Lower leg skin (tissue), 4 donors: ENCODE results near the gene NPDC1. TPM values are rescaled to one million over a fixed set of nuclear protein-coding genes. Genes with fewer than 3 reads are reported as not detected.

Source experiments
- DNase-seq, 2 donors: peaks; one replicate each; pipeline ENCODE4 v3.0.0-alpha.2; 2019; ENCODE audit warnings: low spot score in 2 of 2
- H3K4me3 ChIP-seq: fragments of 200-600 bp; sonication (generic); 2 replicates; pipeline ENCODE4 v1.5.1; 2017; ENCODE audit warnings: mild to moderate bottlenecking, low read depth; ENCODE audit not compliant: poor library complexity, severe bottlenecking
- CTCF ChIP-seq, 3 donors: fragments of 450-650 bp; IDR thresholded peaks; one replicate each; pipeline ENCODE4 v1.5.1; 2016; ENCODE audit warnings: antibody characterized with exemption in 3 of 3, mild to moderate bottlenecking in 3 of 3, moderate library complexity in 2 of 3
- POLR2A ChIP-seq, 2 donors: fragments of 450-650 bp; IDR thresholded peaks; one replicate each; pipeline ENCODE4 v1.6.1; 2016 to 2017; ENCODE audit warnings: antibody characterized with exemption in 2 of 2, mild to moderate bottlenecking in 1 of 2, moderate library complexity in 1 of 2
- WGBS, 2 donors: methylation state at CpG; one replicate each; pipeline ENCODE4 v1.1.5; 2018; 5-methylcytosine and 5-hydroxymethylcytosine counted together
- intact Hi-C: fragments of 100-400 bp; cut with DNase I; formaldehyde crosslinking; loops from one replicate; pipeline ENCODE4 v1.15.0; 2023; ENCODE audit warnings: low total_unique reads
- total RNA-seq, 4 donors: library from RNA; depleted of rRNA; stranded (reverse); fragments of >200 nt; gene quantifications; one replicate each; pipeline ENCODE4 v1.1.0, GENCODE V29; 2016

The NPDC1 gene
- total RNA-seq, 4 donors from 2014 or later, result 29.1 to 63.9 (median 56.1) TPM

- TF ChIP-seq POLR2A (IDR thresholded peaks at IDR 0.05), result no peak
- TF ChIP-seq CTCF (IDR thresholded peaks at IDR 0.05), result no peak
- intact Hi-C loops, result no loop called here
- peak overlapping the region; percentile 44 for H3K4me3 ChIP-seq
- no peak for DNase-seq
- WGBS, 2 donors, result 1 to 3% methylated on average over 27 to 47 of the region's 58 CpGs
Observed at GRCh38 chr9:137085920-137086530, 40.0 kb upstream of the NPDC1 start.

GRCh38 chr9:137084526-137084925 lies 38.5 kb upstream of the NPDC1 start:
- WGBS, 2 donors, result 56 to 64% methylated on average over 9 of the region's 9 CpGs
- no peak for TF ChIP-seq CTCF (IDR thresholded peaks at IDR 0.05)
- TF ChIP-seq POLR2A (IDR thresholded peaks at IDR 0.05), result no peak
- H3K4me3 ChIP-seq, result no peak overlapping the region
- no peak for DNase-seq
- intact Hi-C loops, result no loop called here

- 25 to 33% methylated on average over 4 to 11 of the region's 12 CpGs for WGBS, 2 donors
- intact Hi-C loops, result no loop called here
- peak; percentile 81 to 94 for DNase-seq
- no peak overlapping the region for H3K4me3 ChIP-seq
- no peak for TF ChIP-seq CTCF (IDR thresholded peaks at IDR 0.05)
- no peak for TF ChIP-seq POLR2A (IDR thresholded peaks at IDR 0.05)
Observed at GRCh38 chr9:137083394-137084004, 37.5 kb upstream of the NPDC1 start.

- no peak for TF ChIP-seq CTCF (IDR thresholded peaks at IDR 0.05)
- no peak for TF ChIP-seq POLR2A (IDR thresholded peaks at IDR 0.05)
- WGBS, 2 donors, result 72 to 74% methylated on average over 7 to 8 of the region's 8 CpGs
- intact Hi-C loops, result no loop called here
Observed at GRCh38 chr9:137082925-137083290, 36.9 kb upstream of the NPDC1 start.

GRCh38 chr9:137082222-137082924 lies 36.4 kb upstream of the NPDC1 start:
- no peak for DNase-seq
- intact Hi-C loops, result no loop called here
- TF ChIP-seq CTCF (IDR thresholded peaks at IDR 0.05) (no peak), POLR2A (IDR thresholded peaks at IDR 0.05) (no peak)
- WGBS, 2 donors, result 93 to 95% methylated on average over 6 to 7 of the region's 16 CpGs
- no peak overlapping the region for H3K4me3 ChIP-seq

More at GRCh38 chr9:137082925-137083290, 36.9 kb upstream of the NPDC1 start:
- no peak overlapping the region for H3K4me3 ChIP-seq
- no peak for DNase-seq
